Thoracic aorta (tissue), 2 donors: ENCODE results near the gene PPARGC1A. TPM values are rescaled to one million over a fixed set of nuclear protein-coding genes. Genes with fewer than 3 reads are reported as not detected.

Experiments used
- ATAC-seq: fragments of 150-250 bp; one replicate; pipeline ENCODE4 v1.8.0; 2017; ENCODE audit warnings: low read depth; ENCODE audit not compliant: insufficient number of reproducible peaks, low FRiP score
- DNase-seq: peaks from one replicate; pipeline ENCODE4 v3.0.0-alpha.2; 2020; ENCODE audit warnings: low spot score
- H3K27ac ChIP-seq, 2 donors: fragments of 200-600 bp; sonication (generic); 1 replicate in 1 of 2; 2 replicates in 1 of 2; pipeline ENCODE4 v1.5.1; 2016; ENCODE audit warnings: mild to moderate bottlenecking in 2 of 2, moderate library complexity in 2 of 2
- H3K27me3 ChIP-seq: fragments of 200-600 bp; sonication (generic); replicated peaks from 2 replicates; pipeline ENCODE4 v1.6.0; 2016; ENCODE audit warnings: mild to moderate bottlenecking; ENCODE audit not compliant: insufficient read depth
- H3K36me3 ChIP-seq: fragments of 200-600 bp; sonication (generic); one replicate; pipeline ENCODE4 v1.5.1; 2016
- H3K4me1 ChIP-seq, 2 donors: fragments of 200-600 bp; sonication (generic); 1 replicate in 1 of 2; 2 replicates in 1 of 2; pipeline versions ENCODE4 v1.5.1 to v1.6.0; 2016; ENCODE audit warnings: low read depth in 2 of 2, mild to moderate bottlenecking in 1 of 2; ENCODE audit not compliant: control insufficient read depth in 1 of 2
- H3K4me3 ChIP-seq: fragments of 200-600 bp; sonication (generic); 2 replicates; pipeline ENCODE4 v1.5.1; 2016; ENCODE audit warnings: mild to moderate bottlenecking
- H3K9me3 ChIP-seq: fragments of 200-600 bp; sonication (generic); 2 replicates; pipeline ENCODE4 v1.5.1; 2016
- total RNA-seq, 2 donors: library from RNA; depleted of rRNA; stranded (reverse); fragments of >200 nt; gene quantifications; one replicate each; pipeline versions ENCODE4 v1.1.0 to v1.2.3, GENCODE V29; 2016
- TF ChIP-seq, protein P1 (sequence below): fragments of 200-600 bp; sonication (generic); IDR thresholded peaks from one replicate; pipeline ENCODE4 v1.5.1; 2019; ENCODE audit warnings: antibody characterized with exemption

Gene PPARGC1A
- total RNA-seq, 2 donors from 2014 or later, result 0.41 to 1.3 TPM

DNA sequence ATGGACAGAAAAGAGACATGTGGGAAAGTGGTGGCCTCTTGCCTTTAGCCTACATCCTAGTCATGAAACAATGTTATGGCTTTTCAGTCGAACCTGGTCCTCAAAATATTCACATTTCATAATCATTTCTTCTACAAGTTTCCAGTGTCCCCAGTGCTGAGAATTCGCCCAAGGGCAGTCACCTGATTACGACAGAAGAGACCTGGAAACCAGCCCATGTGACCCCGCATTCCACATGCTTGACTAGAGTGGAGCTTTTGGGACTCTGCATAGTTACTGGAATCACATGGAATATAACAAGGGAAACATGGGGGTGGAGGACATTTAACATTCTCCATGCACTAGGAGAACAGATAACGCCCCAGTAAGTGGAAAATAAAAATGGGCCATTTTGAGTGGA, 100.1 kb downstream of the PPARGC1A start:
- Histone ChIP-seq H3K27me3 (no peaks in the 10 kb centered on the region), H3K27ac (no peak overlapping the region), H3K4me1 (no peaks in the 10 kb centered on the region), H3K9me3 (no peaks in the 10 kb centered on the region), H3K36me3 (no peaks in the 10 kb centered on the region), H3K4me3 (no peak overlapping the region)
- TF ChIP-seq, protein P1, sequence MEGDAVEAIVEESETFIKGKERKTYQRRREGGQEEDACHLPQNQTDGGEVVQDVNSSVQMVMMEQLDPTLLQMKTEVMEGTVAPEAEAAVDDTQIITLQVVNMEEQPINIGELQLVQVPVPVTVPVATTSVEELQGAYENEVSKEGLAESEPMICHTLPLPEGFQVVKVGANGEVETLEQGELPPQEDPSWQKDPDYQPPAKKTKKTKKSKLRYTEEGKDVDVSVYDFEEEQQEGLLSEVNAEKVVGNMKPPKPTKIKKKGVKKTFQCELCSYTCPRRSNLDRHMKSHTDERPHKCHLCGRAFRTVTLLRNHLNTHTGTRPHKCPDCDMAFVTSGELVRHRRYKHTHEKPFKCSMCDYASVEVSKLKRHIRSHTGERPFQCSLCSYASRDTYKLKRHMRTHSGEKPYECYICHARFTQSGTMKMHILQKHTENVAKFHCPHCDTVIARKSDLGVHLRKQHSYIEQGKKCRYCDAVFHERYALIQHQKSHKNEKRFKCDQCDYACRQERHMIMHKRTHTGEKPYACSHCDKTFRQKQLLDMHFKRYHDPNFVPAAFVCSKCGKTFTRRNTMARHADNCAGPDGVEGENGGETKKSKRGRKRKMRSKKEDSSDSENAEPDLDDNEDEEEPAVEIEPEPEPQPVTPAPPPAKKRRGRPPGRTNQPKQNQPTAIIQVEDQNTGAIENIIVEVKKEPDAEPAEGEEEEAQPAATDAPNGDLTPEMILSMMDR, result no peak
- DNase-seq (no peak), ATAC-seq (no peak)

DNA sequence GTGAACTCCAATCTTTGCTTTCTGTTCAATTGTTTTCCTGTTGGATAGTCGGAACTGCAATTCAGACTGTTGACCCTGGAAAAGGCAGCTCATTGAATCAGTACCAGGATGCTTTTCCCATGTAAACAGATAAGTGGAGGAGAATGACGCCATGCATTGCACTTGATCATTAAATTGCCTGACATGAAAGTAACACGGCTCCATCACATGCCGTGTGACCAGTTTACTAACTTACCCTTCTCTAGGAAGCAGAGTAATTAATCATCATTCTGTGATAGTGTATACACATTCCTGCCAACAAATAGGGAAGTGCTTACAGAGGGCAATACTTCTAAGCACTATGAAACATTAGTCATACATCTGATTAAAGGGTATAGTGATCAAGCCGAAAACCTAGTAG, 101.4 kb downstream of the PPARGC1A start:
- Histone ChIP-seq H3K27me3 (no peaks in the 10 kb centered on the region), H3K9me3 (no peaks in the 10 kb centered on the region), H3K36me3 (no peaks in the 10 kb centered on the region), H3K4me1 (no peaks in the 10 kb centered on the region), H3K27ac (no peak overlapping the region), H3K4me3 (no peak overlapping the region)
- DNase-seq (no peak), ATAC-seq (no peak)
- TF ChIP-seq, protein P1, result no peak

DNA sequence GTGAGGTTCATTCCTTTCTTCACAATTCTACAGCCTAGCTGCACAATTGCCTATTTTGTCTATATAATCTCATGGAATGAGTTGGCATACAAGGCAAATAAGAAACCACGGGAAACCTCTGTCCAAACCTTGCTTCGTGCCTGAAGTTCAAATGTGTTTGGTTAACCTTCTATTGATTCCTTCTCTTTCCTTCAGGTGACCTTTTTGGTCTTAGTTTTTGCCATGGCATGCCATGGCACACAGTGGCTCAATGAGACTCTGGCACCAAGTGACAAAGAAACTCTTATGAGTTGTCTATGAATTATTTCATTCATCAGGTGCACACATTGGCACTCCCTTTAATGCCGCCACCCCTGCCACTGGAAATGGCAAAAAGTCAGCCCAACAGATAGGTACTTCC, 101.8 kb downstream of the PPARGC1A start:
- Histone ChIP-seq H3K4me1 (no peaks in the 10 kb centered on the region), H3K4me3 (no peak overlapping the region), H3K27me3 (no peaks in the 10 kb centered on the region), H3K36me3 (no peaks in the 10 kb centered on the region), H3K9me3 (no peaks in the 10 kb centered on the region), H3K27ac (no peak overlapping the region)
- ATAC-seq (no peak), DNase-seq (no peak)
- TF ChIP-seq, protein P1, result no peak

DNA sequence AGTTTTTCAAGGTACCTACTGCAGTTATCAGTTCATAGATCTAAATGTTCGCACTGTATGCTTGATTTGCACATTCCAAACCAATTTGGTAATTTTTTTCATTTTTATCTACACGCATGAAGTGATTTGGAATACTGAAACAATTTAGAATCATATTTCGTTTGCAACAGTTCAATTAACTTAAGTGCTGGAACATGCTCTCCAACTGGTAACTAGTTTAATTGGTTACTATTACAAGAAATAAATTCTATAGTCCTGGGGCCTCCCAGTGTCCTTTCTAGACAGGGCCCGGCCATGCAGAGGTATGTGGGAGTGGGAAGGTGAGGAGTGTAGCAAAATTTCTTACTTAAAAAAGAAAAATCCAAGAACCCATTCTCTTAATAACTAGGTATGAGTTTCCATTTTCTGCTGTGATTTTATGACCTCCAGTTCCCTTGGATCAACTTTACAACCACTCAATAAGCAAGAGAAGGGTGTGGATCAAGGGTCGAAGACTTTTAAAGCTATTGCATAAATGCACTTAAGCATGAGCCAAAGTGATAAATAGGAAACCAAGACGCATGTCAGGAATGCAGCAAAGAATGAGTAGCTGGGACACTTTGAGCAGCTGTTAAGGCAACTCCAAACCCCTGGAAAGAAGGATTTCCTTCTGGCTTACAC, 106.9 kb downstream of the PPARGC1A start:
- Histone ChIP-seq H3K4me3 (no peak overlapping the region), H3K4me1 (no peaks in the 10 kb centered on the region), H3K27me3 (no peaks in the 10 kb centered on the region), H3K27ac (no peak overlapping the region), H3K36me3 (no peaks in the 10 kb centered on the region), H3K9me3 (no peaks in the 10 kb centered on the region)
- TF ChIP-seq, protein P1, result no peak
- DNase-seq, result no peak
- ATAC-seq, result no peak

DNA sequence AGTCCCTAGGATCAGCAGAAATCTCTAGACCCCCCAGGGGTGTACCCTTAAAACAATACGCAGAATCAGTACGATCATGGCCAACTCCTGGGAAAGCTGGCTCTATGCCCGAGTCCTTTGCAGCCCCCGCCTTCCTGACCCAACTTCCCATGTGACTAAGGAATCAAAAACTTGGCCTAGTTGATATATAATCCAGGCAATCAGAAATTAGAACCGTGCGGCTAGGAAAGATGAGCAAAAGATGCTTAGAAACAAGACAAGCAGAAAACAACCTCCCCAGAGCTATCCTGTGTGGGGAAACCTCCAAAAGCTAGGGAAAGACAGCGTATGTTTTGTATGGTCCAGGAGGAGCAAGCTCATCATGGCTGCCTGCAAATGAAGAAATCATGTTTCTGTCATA, 110.0 kb downstream of the PPARGC1A start:
- H3K4me1 ChIP-seq, result no peaks in the 10 kb centered on the region
- DNase-seq, result no peak
- no peaks in the 10 kb centered on the region for H3K9me3 ChIP-seq
- TF ChIP-seq, protein P1, result no peak
- H3K27ac ChIP-seq, result no peak overlapping the region
- H3K4me3 ChIP-seq, result no peak overlapping the region
- H3K27me3 ChIP-seq, result no peaks in the 10 kb centered on the region
- no peaks in the 10 kb centered on the region for H3K36me3 ChIP-seq
- ATAC-seq, result no peak
